Measurements from ENCODE around the gene ARHGAP18. TPM values are rescaled to one million over a fixed set of nuclear protein-coding genes. Genes with fewer than 3 reads are reported as not detected.

Gene ARHGAP18
- total RNA-seq, 2 donors from 2014 or later: 18.7 to 28.3 TPM

DNA sequence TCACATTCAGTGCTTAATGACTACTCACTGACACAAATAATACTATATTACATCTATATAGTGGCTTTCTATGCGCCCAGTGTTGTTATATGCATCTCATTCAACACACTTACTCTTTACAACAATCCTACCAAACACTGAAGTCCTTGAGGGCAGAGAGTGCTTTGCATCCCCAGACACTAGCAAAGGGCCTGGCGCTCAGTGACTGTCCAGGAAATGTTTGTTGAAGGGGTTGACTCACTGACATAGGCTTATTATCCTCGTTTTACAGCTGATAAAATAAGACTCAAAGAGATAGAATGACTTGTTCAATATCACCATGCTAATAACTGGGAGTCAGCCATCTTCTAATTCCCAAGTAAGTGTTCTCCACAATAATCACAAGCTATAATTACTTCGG is 163.3 kb downstream of the ARHGAP18 start:
- TF ChIP-seq, protein P1, sequence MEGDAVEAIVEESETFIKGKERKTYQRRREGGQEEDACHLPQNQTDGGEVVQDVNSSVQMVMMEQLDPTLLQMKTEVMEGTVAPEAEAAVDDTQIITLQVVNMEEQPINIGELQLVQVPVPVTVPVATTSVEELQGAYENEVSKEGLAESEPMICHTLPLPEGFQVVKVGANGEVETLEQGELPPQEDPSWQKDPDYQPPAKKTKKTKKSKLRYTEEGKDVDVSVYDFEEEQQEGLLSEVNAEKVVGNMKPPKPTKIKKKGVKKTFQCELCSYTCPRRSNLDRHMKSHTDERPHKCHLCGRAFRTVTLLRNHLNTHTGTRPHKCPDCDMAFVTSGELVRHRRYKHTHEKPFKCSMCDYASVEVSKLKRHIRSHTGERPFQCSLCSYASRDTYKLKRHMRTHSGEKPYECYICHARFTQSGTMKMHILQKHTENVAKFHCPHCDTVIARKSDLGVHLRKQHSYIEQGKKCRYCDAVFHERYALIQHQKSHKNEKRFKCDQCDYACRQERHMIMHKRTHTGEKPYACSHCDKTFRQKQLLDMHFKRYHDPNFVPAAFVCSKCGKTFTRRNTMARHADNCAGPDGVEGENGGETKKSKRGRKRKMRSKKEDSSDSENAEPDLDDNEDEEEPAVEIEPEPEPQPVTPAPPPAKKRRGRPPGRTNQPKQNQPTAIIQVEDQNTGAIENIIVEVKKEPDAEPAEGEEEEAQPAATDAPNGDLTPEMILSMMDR (IDR thresholded peaks at IDR 0.05): no peak
- Histone ChIP-seq H3K9ac (ENCODE audit: low read depth in 2 of 2, low read length in 2 of 2) (no peak overlapping the region), H3K27me3 (no peaks in the 10 kb centered on the region), H3K4me3 (no peak overlapping the region), H3K27ac (no peak overlapping the region), H3K4me1 (no peaks in the 10 kb centered on the region), H3K36me3 (no peaks in the 10 kb centered on the region), H3K9me3 (no peaks in the 10 kb centered on the region)
- DNase-seq: no peak
- intact Hi-C loops (cut with DNase I): no loop called here

DNA sequence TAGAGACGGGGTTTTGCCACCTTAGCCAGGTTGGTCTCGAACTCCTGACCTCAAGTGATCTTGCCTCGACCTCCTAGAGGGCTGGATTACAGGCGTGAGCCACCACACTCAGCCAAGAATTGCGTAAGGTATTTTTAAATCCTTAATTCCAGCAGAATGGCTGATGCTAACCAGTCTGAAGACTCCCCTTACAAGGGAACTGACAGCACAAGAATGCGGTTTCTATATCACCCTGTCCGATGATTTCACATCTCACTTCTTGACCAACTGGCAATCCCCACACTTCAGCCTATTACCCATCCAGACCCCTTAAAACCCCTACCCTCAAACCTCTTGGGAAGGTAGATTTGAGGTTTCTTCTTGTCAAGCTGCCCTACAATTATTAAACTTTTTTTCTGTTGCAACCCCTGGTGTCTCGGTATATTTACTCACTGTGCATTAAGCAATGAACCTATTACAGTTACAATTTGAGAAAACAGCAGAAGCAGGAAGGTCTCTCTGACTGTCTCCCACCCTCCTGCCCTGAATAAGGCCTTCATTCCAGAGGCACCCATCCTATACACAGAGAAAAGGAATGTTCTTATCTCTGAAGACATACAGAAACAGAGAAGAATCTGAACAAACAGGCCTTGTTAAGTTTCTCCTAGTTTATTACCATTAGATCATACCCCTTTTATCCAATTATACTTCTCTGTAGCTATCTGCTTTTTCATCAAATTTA is 164.9 kb downstream of the ARHGAP18 start:
- Histone ChIP-seq H3K36me3 (no peaks in the 10 kb centered on the region), H3K27ac (no peak overlapping the region), H3K4me1 (no peaks in the 10 kb centered on the region), H3K9me3 (no peaks in the 10 kb centered on the region), H3K9ac (ENCODE audit: low read depth in 2 of 2, low read length in 2 of 2) (no peak overlapping the region), H3K27me3 (no peaks in the 10 kb centered on the region), H3K4me3 (no peak overlapping the region)
- no peak for DNase-seq
- TF ChIP-seq, protein P1 (IDR thresholded peaks at IDR 0.05): no peak
- intact Hi-C loops (cut with DNase I): no loop called here

DNA sequence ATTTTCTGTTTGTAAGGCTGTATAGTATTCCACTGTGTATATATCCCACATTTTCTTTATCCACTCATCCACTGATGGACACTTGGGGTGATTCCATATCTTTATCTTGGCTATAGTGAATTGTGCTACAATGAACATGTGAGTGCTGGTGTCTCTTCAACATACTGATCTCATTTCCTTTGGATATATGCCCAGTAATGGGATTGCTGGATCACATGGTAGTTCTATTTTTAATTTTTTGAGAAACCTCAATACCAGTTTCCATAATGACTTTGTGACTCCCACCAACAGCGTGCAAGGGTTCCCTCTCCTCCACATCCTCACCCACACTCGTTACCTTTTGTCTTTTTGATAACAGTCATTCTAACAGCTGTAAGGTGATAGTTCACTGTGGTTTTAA is 166.0 kb downstream of the ARHGAP18 start:
- no peak for DNase-seq
- H3K27me3 ChIP-seq: no peaks in the 10 kb centered on the region
- no peaks in the 10 kb centered on the region for H3K9me3 ChIP-seq
- intact Hi-C loops (cut with DNase I): no loop called here
- no peaks in the 10 kb centered on the region for H3K4me1 ChIP-seq
- TF ChIP-seq, protein P1 (IDR thresholded peaks at IDR 0.05): no peak
- no peak overlapping the region for H3K9ac ChIP-seq (ENCODE audit: low read depth in 2 of 2, low read length in 2 of 2)
- no peak overlapping the region for H3K27ac ChIP-seq
- no peaks in the 10 kb centered on the region for H3K36me3 ChIP-seq
- H3K4me3 ChIP-seq: no peak overlapping the region

DNA sequence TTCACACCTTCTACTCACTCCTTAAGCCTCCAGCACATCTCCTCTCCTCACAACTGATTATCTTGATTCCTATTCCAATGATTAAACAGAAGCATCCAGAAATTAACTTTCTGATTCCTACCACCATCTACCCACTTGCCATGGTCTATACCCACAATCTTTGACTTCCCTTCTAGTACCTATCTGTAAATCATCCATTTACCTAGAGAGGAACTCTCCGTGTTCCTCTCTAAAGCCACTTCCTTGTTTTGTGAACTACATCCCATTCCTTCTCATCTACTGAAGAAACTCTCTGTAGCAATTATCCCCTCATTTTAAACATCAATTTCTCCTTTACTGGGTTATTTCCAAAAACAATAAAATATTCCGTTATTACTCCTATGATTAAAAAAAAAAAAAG is 167.3 kb downstream of the ARHGAP18 start:
- H3K4me1 ChIP-seq: no peaks in the 10 kb centered on the region
- no peaks in the 10 kb centered on the region for H3K9me3 ChIP-seq
- intact Hi-C loops (cut with DNase I): no loop called here
- DNase-seq: no peak
- H3K27me3 ChIP-seq: no peaks in the 10 kb centered on the region
- H3K9ac ChIP-seq (ENCODE audit: low read depth in 2 of 2, low read length in 2 of 2): no peak overlapping the region
- TF ChIP-seq, protein P1 (IDR thresholded peaks at IDR 0.05): no peak
- no peak overlapping the region for H3K4me3 ChIP-seq
- H3K36me3 ChIP-seq: no peaks in the 10 kb centered on the region
- no peak overlapping the region for H3K27ac ChIP-seq

DNA sequence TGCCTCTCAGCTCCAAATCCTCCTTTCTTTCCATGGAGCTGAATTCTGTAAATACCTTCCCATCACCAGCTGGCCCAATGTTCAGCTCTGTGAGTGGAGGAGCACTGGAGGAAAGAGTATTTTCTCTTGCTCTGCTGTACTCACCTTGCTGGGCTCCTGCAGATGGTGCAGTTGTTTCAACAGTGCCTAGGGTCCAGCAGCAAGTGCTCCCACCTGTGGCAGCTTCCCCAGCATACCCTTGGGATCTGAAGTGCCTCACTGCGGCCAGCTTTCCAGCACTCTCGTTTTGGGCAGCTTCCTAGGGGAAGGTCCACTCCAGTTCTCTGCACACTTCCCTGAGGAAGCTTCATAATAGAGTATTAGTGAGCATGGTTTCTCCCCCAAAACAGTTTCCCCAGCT is 170.9 kb downstream of the ARHGAP18 start:
- no peaks in the 10 kb centered on the region for H3K9me3 ChIP-seq
- TF ChIP-seq, protein P1 (IDR thresholded peaks at IDR 0.05): no peak
- H3K4me1 ChIP-seq: no peaks in the 10 kb centered on the region
- intact Hi-C loops (cut with DNase I): no loop called here
- no peak for DNase-seq
- H3K27ac ChIP-seq: no peak overlapping the region
- H3K27me3 ChIP-seq: no peaks in the 10 kb centered on the region
- no peak overlapping the region for H3K4me3 ChIP-seq
- H3K36me3 ChIP-seq: no peaks in the 10 kb centered on the region
- no peak overlapping the region for H3K9ac ChIP-seq (ENCODE audit: low read depth in 2 of 2, low read length in 2 of 2)
